Measurements from ENCODE around the gene PPM1F. TPM values are rescaled to one million over a fixed set of nuclear protein-coding genes. Genes with fewer than 3 reads are reported as not detected.

Gene PPM1F
- total and polyA plus RNA-seq, 7 experiments from 2014 or later = 8.8 to 58.0 (median 25.3) TPM

DNA sequence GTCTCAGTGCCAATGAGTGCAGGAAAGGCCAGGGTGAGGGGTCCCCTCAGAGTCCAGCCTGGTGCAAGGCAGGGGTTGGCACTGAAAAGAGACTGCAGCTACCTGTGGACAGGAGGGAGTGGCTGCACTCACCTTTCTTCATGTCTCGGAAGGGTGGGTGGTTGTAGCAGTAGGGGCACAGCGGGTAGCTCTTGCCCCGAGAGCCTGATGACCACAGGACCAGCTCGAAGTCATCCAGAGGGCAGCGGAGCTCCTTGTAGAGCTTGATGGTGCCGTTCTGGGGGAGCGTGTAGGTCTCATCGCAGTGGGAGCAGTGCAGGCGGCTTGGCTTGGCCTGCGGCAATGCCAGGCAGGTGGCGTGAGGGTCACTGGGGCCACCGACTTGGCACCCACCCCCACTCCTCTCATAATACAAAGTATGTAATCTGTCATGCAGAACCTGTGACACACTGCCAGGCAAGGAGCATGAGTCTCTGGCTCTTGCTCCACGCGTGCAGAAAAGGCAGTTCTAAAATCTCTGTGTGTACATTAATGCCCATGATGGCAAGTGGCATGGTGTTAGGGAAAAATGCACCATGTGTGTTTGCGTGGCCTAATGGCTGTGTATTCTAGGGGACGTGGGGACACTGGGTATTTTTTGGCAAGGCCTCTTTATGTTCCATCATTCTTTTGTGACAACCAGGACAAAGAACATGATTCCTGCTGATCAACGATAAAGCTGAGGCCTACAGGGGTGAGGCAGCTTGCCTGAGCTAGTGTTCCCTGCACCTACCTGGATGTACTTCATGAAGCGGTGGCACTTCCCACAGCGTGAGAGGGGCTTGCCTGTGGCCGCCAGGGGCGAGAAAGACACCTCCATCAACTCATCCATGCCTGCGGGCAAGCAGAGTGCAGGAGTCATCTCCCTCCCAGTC lies 6.0 kb upstream of the PPM1F start:
- DNase-seq (no peak), ATAC-seq (no peak)
- Histone ChIP-seq H3K4me3 (ENCODE audit: low read length) (no peak overlapping the region), H3K4me1 (ENCODE audit: control insufficient read depth in 2 of 2, insufficient read depth in 2 of 2, low read length in 2 of 2) (no peaks in the 10 kb centered on the region), H3K27me3 (ENCODE audit: control insufficient read depth in 2 of 2, insufficient read depth in 2 of 2, low read length in 2 of 2) (no peaks in the 10 kb centered on the region), H3K36me3 (ENCODE audit: control insufficient read depth in 2 of 3, insufficient read depth in 3 of 3, low read length in 3 of 3) (peaks cover 0 to 53% (median 6%) of the 10 kb centered on the region in 3 experiments), H3K9me3 (ENCODE audit: control insufficient read depth in 2 of 3, low read length in 3 of 3) (no peaks in the 10 kb centered on the region), H3K27ac (ENCODE audit: low read depth, low read length) (no peak overlapping the region)
- no peaks in the 10 kb centered on the region for H3K9me3 Mint-ChIP-seq
- H3K27me3 Mint-ChIP-seq = no peaks in the 10 kb centered on the region
- intact Hi-C loops (cut with micrococcal nuclease) = no loop called here
- peak overlapping the region in 1 of 9 donors; percentile 19 for H3K27ac Mint-ChIP-seq
- ChIA-PET POLR2A (no interaction called here), CTCF (interaction anchor here (1.0 kb wide), 1 partner anchor 21 kb away, joined by 4 read pairs; no protein-coding TSS in a partner anchor)
- H3K36me3 Mint-ChIP-seq = peaks cover 0 to 8% (median 0%) of the 10 kb centered on the region in 5 donors
- no peaks in the 10 kb centered on the region for H3K4me1 Mint-ChIP-seq
- no peak overlapping the region for H3K4me3 Mint-ChIP-seq

DNA sequence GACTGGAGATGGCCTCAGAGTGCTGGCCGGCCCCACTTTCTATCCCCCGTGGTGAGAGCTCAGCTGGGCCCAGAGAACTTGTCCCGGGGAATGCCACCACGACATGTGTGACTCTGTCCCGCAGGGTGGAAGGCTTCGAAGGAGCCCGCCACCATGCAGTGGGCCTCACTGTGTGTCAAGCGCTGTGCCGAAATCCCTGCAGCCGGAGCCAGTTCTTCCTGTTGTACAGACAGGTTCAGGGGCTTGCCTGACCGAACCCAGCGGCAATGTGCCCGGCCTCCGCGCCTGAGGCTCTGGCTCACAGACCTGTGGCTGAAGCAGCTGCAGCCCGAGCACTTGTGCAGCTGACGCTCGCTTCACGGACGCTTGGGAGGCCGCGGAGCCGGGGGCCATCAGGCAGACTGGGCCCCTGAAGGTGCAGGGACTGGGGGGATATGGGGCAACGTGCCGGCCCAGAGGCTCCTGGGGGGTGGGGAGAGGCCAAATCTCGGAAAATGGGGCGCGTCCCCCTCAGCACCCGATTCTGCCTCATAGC lies 650 bp downstream of the PPM1F start:
- peaks cover 0 to 5% (median 0%) of the 10 kb centered on the region in 5 donors for H3K36me3 Mint-ChIP-seq
- ATAC-seq = no peak
- H3K4me1 Mint-ChIP-seq = peaks cover 17 to 32% (median 25%) of the 10 kb centered on the region in 7 donors
- Histone ChIP-seq H3K27me3 (ENCODE audit: control insufficient read depth in 2 of 2, insufficient read depth in 2 of 2, low read length in 2 of 2) (no peaks in the 10 kb centered on the region), H3K4me1 (ENCODE audit: control insufficient read depth in 2 of 2, insufficient read depth in 2 of 2, low read length in 2 of 2) (peaks cover 7% of the 10 kb centered on the region in 2 donors), H3K9me3 (ENCODE audit: control insufficient read depth in 2 of 3, low read length in 3 of 3) (no peaks in the 10 kb centered on the region), H3K27ac (ENCODE audit: low read depth, low read length) (peak overlapping the region; percentile 78), H3K36me3 (ENCODE audit: control insufficient read depth in 2 of 3, insufficient read depth in 3 of 3, low read length in 3 of 3) (no peaks in the 10 kb centered on the region), H3K4me3 (ENCODE audit: low read length) (peak overlapping the region; percentile 79)
- peak overlapping the region in 6 of 9 donors; percentile 28 to 80 (median 69) for H3K27ac Mint-ChIP-seq
- no peaks in the 10 kb centered on the region for H3K27me3 Mint-ChIP-seq
- intact Hi-C loops (cut with micrococcal nuclease) = loop anchor here (2.0 to 5.0 kb wide), 4 partner anchors 13 to 239 kb away; partner anchors contain the start of genes MAPK1 (in 1 of the 2) and YPEL1 (in 1 of the 2)
- H3K9me3 Mint-ChIP-seq = no peaks in the 10 kb centered on the region
- DNase-seq = peak in 6 of 9 donors; percentile 8 to 42 (median 25)
- CTCF ChIA-PET = interaction anchor here (0.7 to 5.5 kb wide), 5 partner anchors 11 to 241 kb away, joined by 3 to 63 read pairs (median 4); no protein-coding TSS in a partner anchor
- POLR2A ChIA-PET = interaction anchor here (0.7 to 1.0 kb wide), 2 partner anchors 12 to 14 kb away, joined by 3 to 4 read pairs; no protein-coding TSS in a partner anchor
- H3K4me3 Mint-ChIP-seq = peak overlapping the region; percentile 80 to 90 (median 88)

DNA sequence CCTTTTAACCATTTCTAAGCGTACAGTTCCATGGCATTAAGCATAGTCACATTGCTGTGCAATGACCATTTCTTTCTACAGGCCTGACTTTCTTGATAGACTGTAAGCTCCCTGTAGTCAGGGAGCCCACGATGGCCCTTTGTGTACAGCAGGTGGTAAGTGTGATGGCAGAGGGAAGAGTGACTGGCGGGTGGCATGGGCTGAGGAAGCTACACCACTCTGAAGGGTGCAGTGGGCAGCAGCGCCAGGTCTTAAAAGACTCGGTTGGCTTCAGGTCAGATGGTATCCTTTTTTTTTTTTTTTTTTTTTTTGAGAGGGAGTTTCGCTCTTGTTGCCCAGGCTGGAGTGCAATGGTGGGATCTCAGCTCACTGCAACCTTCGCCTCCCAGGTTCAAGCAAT lies 1.6 kb downstream of the PPM1F start:
- Mint-ChIP-seq H3K27me3 (no peaks in the 10 kb centered on the region), H3K27ac (peak overlapping the region in 2 of 9 donors; percentile 53 to 62), H3K4me1 (peaks cover 17 to 32% (median 29%) of the 10 kb centered on the region in 7 donors), H3K9me3 (no peaks in the 10 kb centered on the region), H3K36me3 (peaks cover 0 to 5% (median 0%) of the 10 kb centered on the region in 5 donors), H3K4me3 (peak overlapping the region; percentile 47 to 89 (median 82))
- Histone ChIP-seq H3K9me3 (ENCODE audit: control insufficient read depth in 2 of 3, low read length in 3 of 3) (no peaks in the 10 kb centered on the region), H3K27me3 (ENCODE audit: control insufficient read depth in 2 of 2, insufficient read depth in 2 of 2, low read length in 2 of 2) (no peaks in the 10 kb centered on the region), H3K36me3 (ENCODE audit: control insufficient read depth in 2 of 3, insufficient read depth in 3 of 3, low read length in 3 of 3) (peaks cover 0 to 3% (median 0%) of the 10 kb centered on the region in 3 experiments), H3K4me1 (ENCODE audit: control insufficient read depth in 2 of 2, insufficient read depth in 2 of 2, low read length in 2 of 2) (peaks cover 7% of the 10 kb centered on the region in 2 donors), H3K27ac (ENCODE audit: low read depth, low read length) (no peak overlapping the region), H3K4me3 (ENCODE audit: low read length) (no peak overlapping the region)
- DNase-seq (no peak), ATAC-seq (no peak)
- CTCF ChIA-PET = interaction anchor here (5.5 kb wide), 1 partner anchor 13 kb away, joined by 63 read pairs; no protein-coding TSS in a partner anchor
- intact Hi-C loops (cut with micrococcal nuclease) = loop anchor here in 1 of 2 donors (5.0 kb wide), 1 partner anchor 84 kb away; the partner anchor contains the start of gene MAPK1
- POLR2A ChIA-PET = interaction anchor here (1.0 kb wide), 1 partner anchor 13 kb away, joined by 4 read pairs; no protein-coding TSS in a partner anchor

DNA sequence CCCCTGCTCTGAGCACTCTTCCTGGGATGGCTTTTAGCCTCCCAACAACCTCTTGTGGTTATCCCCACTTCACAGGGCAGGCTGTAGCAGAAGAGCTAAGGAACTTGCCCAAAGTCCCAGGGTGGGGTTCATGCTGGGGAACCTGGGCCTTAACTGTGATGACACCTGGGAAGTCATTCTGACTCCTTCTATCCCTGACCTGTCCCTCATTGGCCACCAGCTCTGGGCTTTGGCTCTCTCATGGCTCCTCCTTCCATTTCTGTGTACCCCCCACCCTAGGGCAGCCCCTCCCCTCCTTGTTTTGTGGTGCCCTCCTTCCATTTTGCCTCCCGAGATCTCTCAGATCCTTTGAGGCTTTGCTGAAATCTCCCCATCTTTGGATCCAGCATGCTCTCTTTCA lies 2.7 kb downstream of the PPM1F start:
- DNase-seq (no peak), ATAC-seq (no peak)
- Histone ChIP-seq H3K9me3 (ENCODE audit: control insufficient read depth in 2 of 3, low read length in 3 of 3) (no peaks in the 10 kb centered on the region), H3K27ac (ENCODE audit: low read depth, low read length) (no peak overlapping the region), H3K36me3 (ENCODE audit: control insufficient read depth in 2 of 3, insufficient read depth in 3 of 3, low read length in 3 of 3) (peaks cover 0 to 14% (median 0%) of the 10 kb centered on the region in 3 experiments), H3K4me1 (ENCODE audit: control insufficient read depth in 2 of 2, insufficient read depth in 2 of 2, low read length in 2 of 2) (peaks cover 7% of the 10 kb centered on the region in 2 donors), H3K4me3 (ENCODE audit: low read length) (no peak overlapping the region), H3K27me3 (ENCODE audit: control insufficient read depth in 2 of 2, insufficient read depth in 2 of 2, low read length in 2 of 2) (no peaks in the 10 kb centered on the region)
- CTCF ChIA-PET = interaction anchor here (0.6 to 5.5 kb wide), 2 partner anchors 12 to 285 kb away, joined by 4 to 63 read pairs; no protein-coding TSS in a partner anchor
- no peaks in the 10 kb centered on the region for H3K9me3 Mint-ChIP-seq
- POLR2A ChIA-PET = interaction anchor here (0.9 kb wide), 1 partner anchor 22 kb away, joined by 5 read pairs; no protein-coding TSS in a partner anchor
- intact Hi-C loops (cut with micrococcal nuclease) = loop anchor here (5.0 kb wide), 2 partner anchors 32 to 83 kb away; partner anchors contain the start of genes MAPK1 (in 1 of the 2) and TOP3B (in 1 of the 2)
- H3K27ac Mint-ChIP-seq = peak overlapping the region in 2 of 9 donors; percentile 23 to 45
- peak overlapping the region in 1 of 10 donors; percentile 3 for H3K4me3 Mint-ChIP-seq
- H3K27me3 Mint-ChIP-seq = no peaks in the 10 kb centered on the region
- peaks cover 17 to 33% (median 31%) of the 10 kb centered on the region in 7 donors for H3K4me1 Mint-ChIP-seq
- peaks cover 0 to 5% (median 2%) of the 10 kb centered on the region in 5 donors for H3K36me3 Mint-ChIP-seq

DNA sequence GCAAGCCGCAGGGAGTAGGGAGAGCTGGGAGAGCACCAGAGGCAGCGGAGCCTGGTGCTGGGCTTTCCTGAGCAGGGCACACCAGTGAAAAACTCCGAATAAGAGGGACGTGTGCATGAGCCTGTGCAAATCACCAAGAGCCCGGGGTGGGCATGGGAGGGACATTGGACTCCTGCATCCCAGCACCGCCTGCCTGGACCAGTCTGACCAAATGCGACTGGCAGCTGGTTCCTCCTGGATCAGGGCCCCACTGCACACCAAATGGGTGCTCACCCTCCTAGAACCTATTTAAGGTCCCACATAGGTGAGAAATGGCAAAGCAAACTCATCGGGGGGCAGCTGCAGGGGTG lies 3.1 kb downstream of the PPM1F start:
- ATAC-seq (no peak), DNase-seq (no peak)
- H3K4me3 ChIP-seq (ENCODE audit: low read length) = no peak overlapping the region
- peaks cover 0 to 7% (median 2%) of the 10 kb centered on the region in 5 donors for H3K36me3 Mint-ChIP-seq
- intact Hi-C loops (cut with micrococcal nuclease) = loop anchor here in 1 of 2 donors (5.0 kb wide), 1 partner anchor 33 kb away; the partner anchor contains the start of gene TOP3B
- no peaks in the 10 kb centered on the region for H3K9me3 Mint-ChIP-seq
- H3K4me1 ChIP-seq (ENCODE audit: control insufficient read depth in 2 of 2, insufficient read depth in 2 of 2, low read length in 2 of 2) = peaks cover 7% of the 10 kb centered on the region in 2 donors
- H3K9me3 ChIP-seq (ENCODE audit: control insufficient read depth in 2 of 3, low read length in 3 of 3) = no peaks in the 10 kb centered on the region
- H3K4me1 Mint-ChIP-seq = peaks cover 17 to 33% (median 31%) of the 10 kb centered on the region in 7 donors
- H3K27me3 ChIP-seq (ENCODE audit: control insufficient read depth in 2 of 2, insufficient read depth in 2 of 2, low read length in 2 of 2) = no peaks in the 10 kb centered on the region
- ChIA-PET POLR2A (interaction anchor here (0.9 kb wide), 1 partner anchor 23 kb away, joined by 5 read pairs; no protein-coding TSS in a partner anchor), CTCF (interaction anchor here (5.5 kb wide), 1 partner anchor 12 kb away, joined by 63 read pairs; no protein-coding TSS in a partner anchor)
- no peak overlapping the region for H3K27ac Mint-ChIP-seq
- H3K27me3 Mint-ChIP-seq = no peaks in the 10 kb centered on the region
- H3K4me3 Mint-ChIP-seq = no peak overlapping the region
- peaks cover 0 to 18% (median 0%) of the 10 kb centered on the region in 3 experiments for H3K36me3 ChIP-seq (ENCODE audit: control insufficient read depth in 2 of 3, insufficient read depth in 3 of 3, low read length in 3 of 3)
- H3K27ac ChIP-seq (ENCODE audit: low read depth, low read length) = no peak overlapping the region

Data from naive thymus-derived CD4-positive, alpha-beta T cell (primary cell).